ENCODE measurements around the gene SRCIN1.
A peak's percentile ranks its signal among the peaks of the same experiment; 100 is the strongest.

Gene SRCIN1, protein sequence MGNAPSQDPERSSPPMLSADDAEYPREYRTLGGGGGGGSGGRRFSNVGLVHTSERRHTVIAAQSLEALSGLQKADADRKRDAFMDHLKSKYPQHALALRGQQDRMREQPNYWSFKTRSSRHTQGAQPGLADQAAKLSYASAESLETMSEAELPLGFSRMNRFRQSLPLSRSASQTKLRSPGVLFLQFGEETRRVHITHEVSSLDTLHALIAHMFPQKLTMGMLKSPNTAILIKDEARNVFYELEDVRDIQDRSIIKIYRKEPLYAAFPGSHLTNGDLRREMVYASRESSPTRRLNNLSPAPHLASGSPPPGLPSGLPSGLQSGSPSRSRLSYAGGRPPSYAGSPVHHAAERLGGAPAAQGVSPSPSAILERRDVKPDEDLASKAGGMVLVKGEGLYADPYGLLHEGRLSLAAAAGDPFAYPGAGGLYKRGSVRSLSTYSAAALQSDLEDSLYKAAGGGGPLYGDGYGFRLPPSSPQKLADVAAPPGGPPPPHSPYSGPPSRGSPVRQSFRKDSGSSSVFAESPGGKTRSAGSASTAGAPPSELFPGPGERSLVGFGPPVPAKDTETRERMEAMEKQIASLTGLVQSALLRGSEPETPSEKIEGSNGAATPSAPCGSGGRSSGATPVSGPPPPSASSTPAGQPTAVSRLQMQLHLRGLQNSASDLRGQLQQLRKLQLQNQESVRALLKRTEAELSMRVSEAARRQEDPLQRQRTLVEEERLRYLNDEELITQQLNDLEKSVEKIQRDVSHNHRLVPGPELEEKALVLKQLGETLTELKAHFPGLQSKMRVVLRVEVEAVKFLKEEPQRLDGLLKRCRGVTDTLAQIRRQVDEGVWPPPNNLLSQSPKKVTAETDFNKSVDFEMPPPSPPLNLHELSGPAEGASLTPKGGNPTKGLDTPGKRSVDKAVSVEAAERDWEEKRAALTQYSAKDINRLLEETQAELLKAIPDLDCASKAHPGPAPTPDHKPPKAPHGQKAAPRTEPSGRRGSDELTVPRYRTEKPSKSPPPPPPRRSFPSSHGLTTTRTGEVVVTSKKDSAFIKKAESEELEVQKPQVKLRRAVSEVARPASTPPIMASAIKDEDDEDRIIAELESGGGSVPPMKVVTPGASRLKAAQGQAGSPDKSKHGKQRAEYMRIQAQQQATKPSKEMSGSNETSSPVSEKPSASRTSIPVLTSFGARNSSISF

DNA sequence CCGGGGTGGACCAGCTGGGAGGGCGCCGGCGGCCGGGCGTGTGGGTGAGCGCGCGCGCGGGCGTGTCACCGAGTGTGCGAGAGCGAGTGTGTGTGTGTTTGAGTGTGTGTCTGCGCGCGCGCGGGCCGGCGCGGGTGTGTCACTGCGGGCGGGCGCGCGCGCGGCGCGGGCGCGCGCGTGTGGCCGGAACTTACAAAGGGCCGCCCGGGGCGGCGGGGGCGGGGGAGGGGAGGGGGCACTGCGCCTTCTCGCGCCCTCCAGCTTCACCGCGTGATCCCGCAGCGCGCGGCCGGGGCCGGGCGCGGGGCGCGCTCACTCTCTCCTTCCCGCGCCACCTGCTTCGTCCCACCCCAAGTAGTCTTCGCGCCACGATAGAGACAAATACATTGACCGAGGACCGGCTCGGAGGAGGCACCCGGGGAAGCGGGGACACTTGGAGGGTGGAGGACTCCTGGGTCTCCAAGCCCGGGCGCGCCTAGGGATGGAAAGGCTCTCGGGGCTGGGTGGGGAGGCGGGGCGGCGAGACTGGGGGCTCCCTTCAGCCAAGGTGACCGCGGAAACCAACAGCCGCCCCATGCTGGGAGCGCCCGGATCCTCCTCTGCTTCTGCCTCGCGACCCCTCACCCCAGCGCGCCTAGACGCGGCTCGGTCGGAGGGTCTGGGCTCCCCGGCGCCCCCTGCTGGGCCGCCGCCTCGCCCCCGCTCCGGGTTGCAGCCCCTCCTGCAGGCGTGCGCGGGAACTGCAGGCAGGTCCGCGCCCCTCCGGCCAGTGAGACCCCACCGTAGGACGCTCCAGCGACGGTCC is at the start of gene SRCIN1:
TSS of gene SRCIN1 (minus strand) at position 112 of the 805 bp plus-strand sequence. CDS start 247 bp downstream, outside the sequence.
- TF ChIP-seq, protein P1, sequence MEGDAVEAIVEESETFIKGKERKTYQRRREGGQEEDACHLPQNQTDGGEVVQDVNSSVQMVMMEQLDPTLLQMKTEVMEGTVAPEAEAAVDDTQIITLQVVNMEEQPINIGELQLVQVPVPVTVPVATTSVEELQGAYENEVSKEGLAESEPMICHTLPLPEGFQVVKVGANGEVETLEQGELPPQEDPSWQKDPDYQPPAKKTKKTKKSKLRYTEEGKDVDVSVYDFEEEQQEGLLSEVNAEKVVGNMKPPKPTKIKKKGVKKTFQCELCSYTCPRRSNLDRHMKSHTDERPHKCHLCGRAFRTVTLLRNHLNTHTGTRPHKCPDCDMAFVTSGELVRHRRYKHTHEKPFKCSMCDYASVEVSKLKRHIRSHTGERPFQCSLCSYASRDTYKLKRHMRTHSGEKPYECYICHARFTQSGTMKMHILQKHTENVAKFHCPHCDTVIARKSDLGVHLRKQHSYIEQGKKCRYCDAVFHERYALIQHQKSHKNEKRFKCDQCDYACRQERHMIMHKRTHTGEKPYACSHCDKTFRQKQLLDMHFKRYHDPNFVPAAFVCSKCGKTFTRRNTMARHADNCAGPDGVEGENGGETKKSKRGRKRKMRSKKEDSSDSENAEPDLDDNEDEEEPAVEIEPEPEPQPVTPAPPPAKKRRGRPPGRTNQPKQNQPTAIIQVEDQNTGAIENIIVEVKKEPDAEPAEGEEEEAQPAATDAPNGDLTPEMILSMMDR (IDR thresholded peaks at IDR 0.05) = peak; percentile 100

DNA sequence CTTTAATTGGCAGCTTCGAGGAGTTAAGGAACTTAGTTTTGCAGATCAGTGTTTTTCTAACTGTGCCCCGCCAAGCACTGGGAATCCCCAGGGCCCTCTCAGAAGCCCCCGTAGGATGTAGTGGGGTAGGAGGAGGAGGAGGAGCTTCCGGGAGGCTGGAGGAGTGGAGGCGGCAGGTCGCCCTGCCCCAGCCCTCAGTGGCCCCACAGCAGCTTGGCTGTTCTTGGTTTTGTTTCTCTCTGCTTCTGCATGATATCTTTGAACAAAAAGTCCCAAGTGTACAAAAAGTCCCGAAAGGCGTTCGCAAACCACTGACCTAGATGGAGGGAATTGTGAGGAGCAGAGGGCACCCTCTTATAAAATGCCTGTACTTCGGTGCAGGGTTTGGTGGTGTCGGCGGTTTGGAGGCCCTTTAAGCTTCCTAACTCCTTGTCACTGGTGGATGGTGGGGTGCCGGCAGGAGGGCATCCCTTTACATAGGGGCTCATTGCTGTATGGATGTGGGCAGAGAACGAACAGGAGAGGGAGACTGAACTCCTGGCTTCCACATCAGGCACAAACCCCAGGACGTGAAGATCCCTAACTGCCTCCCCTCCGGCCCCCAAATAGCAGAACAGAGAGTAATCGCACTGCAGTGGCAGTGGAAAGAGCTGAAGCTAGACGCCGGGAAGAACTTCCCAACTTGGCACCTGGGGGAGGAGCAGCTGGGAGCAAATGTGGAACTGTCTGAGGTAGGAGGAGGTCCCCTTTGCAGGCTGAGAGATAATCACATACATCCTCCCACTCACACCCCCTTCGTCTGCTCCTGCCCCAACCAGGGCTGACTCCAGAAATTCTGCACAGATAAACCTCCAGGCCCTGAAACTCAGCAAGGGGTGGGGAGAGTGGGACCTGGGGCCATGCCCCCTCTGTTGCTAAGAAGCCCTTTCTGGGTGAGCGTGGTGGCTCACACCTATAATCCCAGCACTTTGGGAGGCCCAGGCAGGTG is 49.0 kb upstream of the SRCIN1 start:
- TF ChIP-seq, protein P1 (IDR thresholded peaks at IDR 0.05) = no peak

DNA sequence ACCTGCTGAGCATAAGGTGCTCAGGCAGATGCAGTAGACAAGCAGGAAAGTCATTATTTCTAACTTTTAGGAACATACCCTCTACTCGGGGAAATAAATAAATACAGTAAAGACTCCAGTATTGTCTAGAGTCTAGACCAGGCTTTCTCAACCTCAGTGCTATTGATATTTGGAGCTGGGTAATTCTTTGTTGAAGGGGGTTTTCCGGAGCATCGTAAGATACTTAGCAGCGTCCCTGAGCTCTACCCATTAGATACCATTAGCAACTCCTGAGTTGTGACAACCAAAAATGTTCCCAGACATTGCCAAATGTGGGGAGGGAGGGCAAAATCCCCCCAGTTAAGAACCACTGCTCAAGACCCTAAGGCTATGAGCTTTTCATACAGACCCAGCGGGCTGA is 47.9 kb upstream of the SRCIN1 start:
- TF ChIP-seq, protein P1 (IDR thresholded peaks at IDR 0.05) = no peak

DNA sequence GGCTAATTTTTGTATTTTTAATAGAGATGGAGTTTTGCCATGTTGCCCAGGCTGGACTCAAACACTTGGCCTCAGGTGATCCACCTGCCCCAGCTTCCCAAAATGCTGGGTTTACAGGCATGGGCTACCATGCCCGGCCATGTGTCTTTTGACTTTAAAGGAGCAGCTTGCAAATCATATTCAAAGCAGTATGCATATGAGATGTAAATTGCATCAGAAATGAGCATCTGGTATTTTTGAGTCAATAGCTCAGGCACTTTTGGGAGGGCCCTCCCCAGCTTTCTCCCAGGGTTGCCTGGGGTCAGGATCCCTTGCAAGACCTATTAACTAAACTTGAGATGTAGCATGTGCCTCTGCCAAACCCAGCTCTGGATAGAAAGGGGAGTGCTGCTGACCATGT is 47.5 kb upstream of the SRCIN1 start:
- TF ChIP-seq, protein P1 (IDR thresholded peaks at IDR 0.05) = no peak

DNA sequence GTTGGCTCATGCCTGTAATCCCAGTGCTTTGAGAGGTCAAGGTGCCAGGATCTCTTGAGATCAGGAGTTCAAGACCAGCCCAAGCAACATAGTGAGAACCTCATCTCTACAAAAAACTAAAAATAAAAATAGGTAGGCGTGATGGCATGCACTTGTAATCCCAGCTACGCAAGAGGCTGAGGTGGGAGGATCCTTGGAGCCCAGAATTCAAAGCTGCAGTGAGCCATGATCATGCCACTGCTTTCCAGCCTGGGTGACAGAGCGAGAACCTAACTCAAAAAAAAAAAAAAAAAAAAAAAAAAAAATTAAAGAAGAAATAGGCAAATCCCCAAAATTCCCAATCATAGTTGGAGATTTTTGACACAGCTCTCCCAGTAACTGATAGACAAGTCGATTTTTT is 32.2 kb upstream of the SRCIN1 start:
- TF ChIP-seq, protein P1 (IDR thresholded peaks at IDR 0.05) = no peak

DNA sequence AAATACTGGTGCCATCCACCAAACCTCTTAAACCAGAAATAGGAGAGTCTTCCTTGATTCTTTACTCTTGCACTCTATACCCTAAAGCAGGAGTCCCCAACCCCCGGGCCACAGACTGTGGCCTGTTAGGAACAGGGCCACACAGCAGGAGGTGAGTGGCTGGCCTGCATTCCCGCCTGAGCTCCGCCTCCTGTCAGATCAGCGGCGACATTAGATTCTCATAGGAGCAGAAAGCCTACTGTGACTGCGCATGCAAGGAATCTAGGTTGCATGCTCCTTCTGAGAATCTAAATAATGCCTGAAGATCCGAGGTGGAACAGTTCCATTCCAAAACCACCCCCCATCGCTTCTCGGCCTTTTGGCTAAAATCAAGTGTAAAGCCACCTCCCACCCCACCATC is 30.3 kb upstream of the SRCIN1 start:
- TF ChIP-seq, protein P1 (IDR thresholded peaks at IDR 0.05) = no peak

Data from LNCAP (cell line).